Tongue (tissue), 2 donors: ENCODE results near the gene MOGAT1. TPM values are rescaled to one million over a fixed set of nuclear protein-coding genes. Genes with fewer than 3 reads are reported as not detected.
"Not testable (repeated sequence)": the region's sequence is repeated elsewhere in the genome, so short reads cannot be mapped to it uniquely, and the experiment has no call there.

Experiments
- DNase-seq: peaks from one replicate; pipeline ENCODE4 v3.0.0-alpha.2; 2015
- total RNA-seq: library from RNA; depleted of rRNA; stranded (reverse); fragments of >200 nt; gene quantifications from one replicate; pipeline ENCODE4 v1.2.3, GENCODE V29; 2014

MOGAT1 gene
- total RNA-seq, 1 donor from 2014 or later = not detected

GRCh38 chr2:222743251-222743812, 71.9 kb downstream of the MOGAT1 start:
- no peak for DNase-seq

GRCh38 chr2:222745836-222746559, 74.5 kb downstream of the MOGAT1 start:
- DNase-seq = no peak

GRCh38 chr2:222747526-222748160, 76.2 kb downstream of the MOGAT1 start:
- no peak for DNase-seq

- DNase-seq = no peak
These were observed 79.1 kb downstream of the MOGAT1 start for GRCh38 chr2:222750533-222750932.

GRCh38 chr2:222751238-222751637, 79.8 kb downstream of the MOGAT1 start:
- no peak for DNase-seq

GRCh38 chr2:222751821-222752719, 80.6 kb downstream of the MOGAT1 start:
- no peak for DNase-seq

- peak; percentile 61 for DNase-seq
These were observed 81.3 kb downstream of the MOGAT1 start for GRCh38 chr2:222752746-222753145.

- peak; percentile 96 for DNase-seq
These were observed 81.9 kb downstream of the MOGAT1 start for GRCh38 chr2:222753251-222753824.

- DNase-seq = no peak
These were observed 83.0 kb downstream of the MOGAT1 start for GRCh38 chr2:222754324-222754930.

- not testable (repeated sequence) for DNase-seq
These were observed 84.1 kb downstream of the MOGAT1 start for GRCh38 chr2:222755593-222755992.

- DNase-seq = no peak
These were observed 84.9 kb downstream of the MOGAT1 start for GRCh38 chr2:222756362-222756831.

- DNase-seq = no peak
These were observed 85.6 kb downstream of the MOGAT1 start for GRCh38 chr2:222756951-222757650.

Other genes with a start within 250 kb of the MOGAT1 start
- gene SGPP2, start 247.1 kb upstream of the MOGAT1 start, total RNA-seq = 2.3 TPM
- 13.6 TPM for gene FARSB, start 15.6 kb upstream of the MOGAT1 start, total RNA-seq
- 94.4 TPM for gene ACSL3, start 189.4 kb downstream of the MOGAT1 start, total RNA-seq